ENCODE data around the gene NEURL1. TPM values are rescaled to one million over a fixed set of nuclear protein-coding genes. Genes with fewer than 3 reads are reported as not detected.
"Not testable (repeated sequence)": the region's sequence is repeated elsewhere in the genome, so short reads cannot be mapped to it uniquely, and the experiment has no call there.

Gene NEURL1
- total RNA-seq, 1 experiment from 2014 or later, result 0.84 TPM

DNA sequence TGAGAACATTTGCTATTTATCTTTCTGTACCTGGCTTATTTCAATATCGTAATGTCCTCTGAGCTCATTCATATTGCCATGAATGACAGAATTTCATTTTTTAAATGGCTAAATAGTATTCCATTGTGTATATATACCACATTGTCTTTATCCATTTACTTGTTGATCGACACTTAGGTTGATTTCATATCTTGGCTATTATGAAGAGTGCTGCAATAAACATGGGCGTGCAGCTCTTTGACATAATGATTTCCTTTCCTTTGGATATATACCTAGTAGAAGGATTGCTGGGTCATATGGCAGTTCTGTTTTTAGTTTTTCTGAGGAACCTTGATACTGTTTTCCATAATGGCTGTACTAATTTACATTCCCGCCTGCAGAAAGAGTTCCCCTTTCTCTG, 30.2 kb downstream of the NEURL1 start:
- no peak overlapping the region for H3K27ac Mint-ChIP-seq (ENCODE audit: unreplicated experiment)
- TF ChIP-seq CTCF (IDR thresholded peaks at IDR 0.05; ENCODE audit: insufficient read depth in 1 of 2, low read depth in 1 of 2, low read length in 1 of 2, severe bottlenecking in 1 of 2, unreplicated experiment in 1 of 2), result no peak
- H3K36me3 Mint-ChIP-seq (ENCODE audit: insufficient read depth, unreplicated experiment), result no peaks in the 10 kb centered on the region
- BruUV-seq (replicated peaks), result no TSS peak
- ChIA-PET POLR2A (no interaction called here), CTCF (no interaction called here)
- no peak for DNase-seq
- intact Hi-C loops (cut with micrococcal nuclease; ENCODE audit: unreplicated experiment), result no loop called here
- peaks cover 10% of the 10 kb centered on the region for H3K9me3 Mint-ChIP-seq (ENCODE audit: unreplicated experiment)
- Histone ChIP-seq H3K36me3 (ENCODE audit: control insufficient read depth, insufficient read depth, low read length) (no peaks in the 10 kb centered on the region), H3K27me3 (replicated peaks; ENCODE audit: control insufficient read depth, insufficient read depth, low read length) (no peaks in the 10 kb centered on the region), H3K4me3 (ENCODE audit: low read depth, low read length) (no peak overlapping the region), H3K4me1 (peaks cover 14% of the 10 kb centered on the region), H3K9me3 (no peaks in the 10 kb centered on the region)
- no peaks in the 10 kb centered on the region for H3K27me3 Mint-ChIP-seq (ENCODE audit: insufficient read depth, unreplicated experiment)
- H3K4me3 Mint-ChIP-seq (ENCODE audit: unreplicated experiment), result no peak overlapping the region
- no peaks in the 10 kb centered on the region for H3K4me1 Mint-ChIP-seq (ENCODE audit: low read depth, unreplicated experiment)

DNA sequence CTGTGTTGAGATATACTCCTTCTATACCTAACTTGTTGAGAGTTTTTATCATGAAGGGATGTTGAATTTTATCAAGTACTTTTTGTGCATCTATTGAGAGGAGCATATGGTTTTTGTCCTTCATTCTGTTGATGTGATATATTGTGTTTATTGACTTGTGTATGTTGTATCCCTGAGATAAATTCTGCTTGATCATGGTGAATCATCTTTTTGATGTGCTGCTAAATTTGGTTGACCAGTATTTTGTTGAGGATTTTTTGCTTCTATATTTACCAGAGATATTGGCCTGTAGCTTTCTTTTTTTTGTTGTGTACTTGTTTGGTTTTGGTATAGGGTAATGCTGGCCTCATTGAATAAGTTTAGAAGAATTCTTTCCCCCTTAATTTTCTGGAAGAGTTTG, 32.4 kb downstream of the NEURL1 start:
- TF ChIP-seq CTCF (IDR thresholded peaks at IDR 0.05; ENCODE audit: insufficient read depth in 1 of 2, low read depth in 1 of 2, low read length in 1 of 2, severe bottlenecking in 1 of 2, unreplicated experiment in 1 of 2), result no peak
- H3K36me3 Mint-ChIP-seq (ENCODE audit: insufficient read depth, unreplicated experiment), result no peaks in the 10 kb centered on the region
- no peaks in the 10 kb centered on the region for H3K4me1 Mint-ChIP-seq (ENCODE audit: low read depth, unreplicated experiment)
- DNase-seq, result no peak
- CTCF ChIA-PET, result no interaction called here
- no peak overlapping the region for H3K27ac Mint-ChIP-seq (ENCODE audit: unreplicated experiment)
- no peak overlapping the region for H3K4me3 ChIP-seq (ENCODE audit: low read depth, low read length)
- H3K27me3 ChIP-seq (replicated peaks; ENCODE audit: control insufficient read depth, insufficient read depth, low read length), result no peaks in the 10 kb centered on the region
- POLR2A ChIA-PET, result no interaction called here
- peaks cover 22% of the 10 kb centered on the region for H3K4me1 ChIP-seq
- no peaks in the 10 kb centered on the region for H3K9me3 ChIP-seq
- H3K4me3 Mint-ChIP-seq (ENCODE audit: unreplicated experiment), result no peak overlapping the region
- no peaks in the 10 kb centered on the region for H3K36me3 ChIP-seq (ENCODE audit: control insufficient read depth, insufficient read depth, low read length)
- no TSS peak for BruUV-seq (replicated peaks)
- intact Hi-C loops (cut with micrococcal nuclease; ENCODE audit: unreplicated experiment), result no loop called here
- H3K27me3 Mint-ChIP-seq (ENCODE audit: insufficient read depth, unreplicated experiment), result no peaks in the 10 kb centered on the region
- peaks cover 10% of the 10 kb centered on the region for H3K9me3 Mint-ChIP-seq (ENCODE audit: unreplicated experiment)

DNA sequence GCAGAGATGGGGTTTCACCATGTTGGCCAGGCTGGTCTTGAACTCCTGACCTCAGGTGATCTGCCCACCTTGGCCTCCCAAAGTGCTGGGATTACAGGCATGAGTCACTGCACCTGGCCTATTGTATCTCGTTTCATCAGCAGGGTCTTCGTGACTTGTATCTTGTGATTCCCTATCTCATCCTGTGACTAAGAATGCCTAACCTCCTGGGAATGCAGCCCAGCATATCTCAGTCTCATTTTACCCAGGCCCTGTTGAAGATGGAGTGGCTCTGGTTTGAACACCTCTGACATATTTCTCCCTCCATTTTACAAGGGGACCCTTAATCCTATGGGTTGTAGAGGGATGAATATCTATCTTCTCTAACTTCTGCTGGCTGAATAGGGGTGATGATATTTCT, 34.0 kb downstream of the NEURL1 start:
- CTCF ChIA-PET, result interaction anchor here (0.6 to 1.5 kb wide), 2 partner anchors 65 to 170 kb away, joined by 4 to 5 read pairs; no protein-coding TSS in a partner anchor
- peak; percentile 46 to 63 for DNase-seq
- H3K4me1 Mint-ChIP-seq (ENCODE audit: low read depth, unreplicated experiment); H3K4me3 Mint-ChIP-seq (ENCODE audit: unreplicated experiment); intact Hi-C loops (cut with micrococcal nuclease; ENCODE audit: unreplicated experiment); H3K4me3 ChIP-seq (ENCODE audit: low read depth, low read length); H3K9me3 Mint-ChIP-seq (ENCODE audit: unreplicated experiment); H3K27me3 ChIP-seq (replicated peaks; ENCODE audit: control insufficient read depth, insufficient read depth, low read length); H3K36me3 Mint-ChIP-seq (ENCODE audit: insufficient read depth, unreplicated experiment); BruUV-seq (replicated peaks); H3K36me3 ChIP-seq (ENCODE audit: control insufficient read depth, insufficient read depth, low read length); POLR2A ChIA-PET; H3K9me3 ChIP-seq; H3K27me3 Mint-ChIP-seq (ENCODE audit: insufficient read depth, unreplicated experiment): not testable (repeated sequence)
- H3K27ac Mint-ChIP-seq (ENCODE audit: unreplicated experiment), result peak overlapping the region; percentile 57
- H3K4me1 ChIP-seq, result peaks cover 22% of the 10 kb centered on the region

DNA sequence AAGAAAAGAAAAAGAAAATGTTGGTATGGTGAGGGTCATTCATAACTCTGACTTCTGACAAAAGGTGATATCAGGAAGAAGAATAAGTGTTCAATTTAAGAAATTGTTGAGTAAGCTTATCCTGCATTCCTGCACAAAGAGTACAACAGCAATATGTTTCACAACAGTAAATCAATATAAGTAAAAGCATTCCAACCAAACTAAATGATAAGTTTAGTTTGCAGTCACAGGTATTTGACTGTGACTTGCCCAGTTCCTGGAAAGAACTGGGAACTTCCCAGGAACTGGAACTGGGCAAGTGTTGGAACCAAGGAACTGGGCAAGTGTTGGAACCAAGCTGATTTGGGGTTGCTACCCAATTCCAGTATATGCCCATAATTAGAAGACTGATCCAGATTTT, 35.0 kb downstream of the NEURL1 start:
- no peaks in the 10 kb centered on the region for H3K36me3 ChIP-seq (ENCODE audit: control insufficient read depth, insufficient read depth, low read length)
- no peak for DNase-seq
- H3K4me3 Mint-ChIP-seq (ENCODE audit: unreplicated experiment), result no peak overlapping the region
- H3K9me3 Mint-ChIP-seq (ENCODE audit: unreplicated experiment), result no peaks in the 10 kb centered on the region
- no peaks in the 10 kb centered on the region for H3K9me3 ChIP-seq
- H3K27me3 Mint-ChIP-seq (ENCODE audit: insufficient read depth, unreplicated experiment), result no peaks in the 10 kb centered on the region
- intact Hi-C loops (cut with micrococcal nuclease; ENCODE audit: unreplicated experiment), result no loop called here
- no peak for TF ChIP-seq CTCF (IDR thresholded peaks at IDR 0.05; ENCODE audit: insufficient read depth in 1 of 2, low read depth in 1 of 2, low read length in 1 of 2, severe bottlenecking in 1 of 2, unreplicated experiment in 1 of 2)
- no peak overlapping the region for H3K4me3 ChIP-seq (ENCODE audit: low read depth, low read length)
- H3K4me1 Mint-ChIP-seq (ENCODE audit: low read depth, unreplicated experiment), result no peaks in the 10 kb centered on the region
- no TSS peak for BruUV-seq (replicated peaks)
- H3K36me3 Mint-ChIP-seq (ENCODE audit: insufficient read depth, unreplicated experiment), result no peaks in the 10 kb centered on the region
- H3K4me1 ChIP-seq, result peaks cover 22% of the 10 kb centered on the region
- CTCF ChIA-PET, result interaction anchor here (1.5 kb wide), 1 partner anchor 64 kb away, joined by 4 read pairs; no protein-coding TSS in a partner anchor
- POLR2A ChIA-PET, result no interaction called here
- no peak overlapping the region for H3K27ac Mint-ChIP-seq (ENCODE audit: unreplicated experiment)
- no peaks in the 10 kb centered on the region for H3K27me3 ChIP-seq (replicated peaks; ENCODE audit: control insufficient read depth, insufficient read depth, low read length)

Measured in Caco-2 (cell line).